Activated CD4-positive, alpha-beta T cell treated with anti-CD3 and anti-CD28 coated beads, Interleukin-2, amount 50 U/mL, for 16 hours (primary cell): ENCODE results near the gene PCDHGB5.
A peak's percentile ranks its signal among the peaks of the same experiment; 100 is the strongest.
"Not testable (repeated sequence)": the region's sequence is repeated elsewhere in the genome, so short reads cannot be mapped to it uniquely, and the experiment has no call there.

Experiments
- DNase-seq: peaks from one replicate; pipeline ENCODE4 v3.0.0-alpha.2; 2020

The PCDHGB5 gene

DNA sequence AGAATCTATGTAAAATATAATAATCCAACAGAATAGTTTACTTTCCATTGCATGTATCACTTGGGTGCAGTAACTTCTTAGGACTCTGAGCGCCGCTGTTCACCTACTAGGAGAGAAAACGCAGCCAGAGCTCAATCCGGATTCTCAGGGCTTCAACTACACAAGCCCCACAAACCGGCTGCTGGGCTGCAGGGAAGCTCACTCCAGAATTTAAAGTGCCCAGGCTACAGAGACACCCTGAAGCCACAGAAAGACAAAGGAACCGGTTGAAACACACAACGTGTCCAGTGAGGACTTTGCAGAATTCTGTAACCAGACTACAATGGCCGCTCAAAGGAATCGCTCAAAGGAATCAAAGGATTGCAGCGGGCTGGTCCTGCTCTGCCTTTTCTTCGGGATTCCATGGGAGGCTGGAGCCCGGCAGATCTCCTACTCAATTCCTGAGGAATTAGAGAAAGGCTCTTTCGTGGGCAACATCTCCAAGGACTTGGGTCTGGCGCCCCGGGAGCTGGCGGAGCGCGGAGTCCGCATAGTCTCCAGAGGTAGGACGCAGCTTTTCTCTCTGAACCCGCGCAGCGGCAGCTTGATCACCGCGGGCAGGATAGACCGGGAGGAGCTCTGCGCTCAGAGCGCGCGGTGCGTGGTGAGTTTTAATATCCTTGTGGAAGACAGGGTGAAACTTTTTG is 15.2 kb downstream of the PCDHGB5 start, which contains the start of gene PCDHGA10:
Gene PCDHGA10, plus strand, starts transcription at position 134 of the 686 bp plus-strand sequence. Its CDS starts 189 bp downstream, at position 323.
- DNase-seq: peak; percentile 57

DNA sequence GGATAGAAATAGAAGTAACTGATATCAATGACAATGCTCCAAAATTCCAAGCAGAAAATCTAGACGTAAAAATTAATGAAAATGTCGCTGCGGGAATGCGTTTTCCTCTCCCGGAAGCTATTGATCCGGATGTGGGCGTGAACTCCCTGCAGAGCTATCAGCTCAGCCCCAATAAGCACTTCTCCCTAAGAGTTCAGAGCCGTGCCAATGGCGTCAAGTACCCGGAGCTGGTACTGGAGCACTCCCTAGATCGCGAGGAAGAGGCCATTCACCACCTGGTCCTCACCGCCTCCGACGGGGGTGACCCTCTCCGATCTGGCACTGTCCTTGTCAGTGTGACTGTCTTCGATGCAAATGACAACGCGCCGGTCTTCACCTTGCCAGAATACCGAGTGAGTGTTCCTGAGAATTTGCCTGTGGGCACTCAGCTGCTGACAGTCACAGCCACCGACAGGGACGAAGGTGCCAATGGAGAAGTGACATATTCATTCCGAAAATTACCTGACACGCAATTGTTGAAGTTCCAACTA is 15.9 kb downstream of the PCDHGB5 start:
- no peak for DNase-seq

DNA sequence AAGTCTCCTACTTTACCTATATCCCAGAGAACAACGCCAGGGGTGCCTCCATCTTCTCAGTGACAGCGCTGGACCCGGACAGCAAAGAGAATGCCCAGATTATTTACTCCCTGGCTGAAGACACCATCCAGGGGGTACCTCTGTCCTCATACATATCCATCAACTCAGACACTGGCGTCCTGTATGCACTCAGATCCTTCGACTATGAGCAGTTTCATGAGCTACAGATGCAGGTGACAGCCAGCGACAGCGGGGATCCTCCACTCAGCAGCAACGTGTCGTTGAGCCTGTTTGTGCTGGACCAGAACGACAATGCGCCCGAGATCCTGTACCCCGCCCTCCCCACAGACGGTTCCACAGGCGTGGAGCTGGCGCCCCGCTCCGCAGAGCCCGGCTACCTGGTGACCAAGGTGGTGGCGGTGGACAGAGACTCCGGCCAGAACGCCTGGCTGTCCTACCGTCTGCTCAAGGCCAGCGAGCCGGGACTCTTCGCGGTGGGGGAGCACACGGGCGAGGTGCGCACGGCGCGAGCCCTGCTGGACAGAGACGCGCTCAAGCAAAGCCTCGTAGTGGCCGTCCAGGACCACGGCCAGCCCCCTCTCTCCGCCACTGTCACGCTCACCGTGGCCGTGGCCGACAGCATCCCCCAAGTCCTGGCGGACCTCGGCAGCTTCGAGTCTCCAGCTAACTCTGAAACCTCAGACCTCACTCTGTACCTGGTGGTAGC is 17.0 kb downstream of the PCDHGB5 start:
- DNase-seq: not testable (repeated sequence)

DNA sequence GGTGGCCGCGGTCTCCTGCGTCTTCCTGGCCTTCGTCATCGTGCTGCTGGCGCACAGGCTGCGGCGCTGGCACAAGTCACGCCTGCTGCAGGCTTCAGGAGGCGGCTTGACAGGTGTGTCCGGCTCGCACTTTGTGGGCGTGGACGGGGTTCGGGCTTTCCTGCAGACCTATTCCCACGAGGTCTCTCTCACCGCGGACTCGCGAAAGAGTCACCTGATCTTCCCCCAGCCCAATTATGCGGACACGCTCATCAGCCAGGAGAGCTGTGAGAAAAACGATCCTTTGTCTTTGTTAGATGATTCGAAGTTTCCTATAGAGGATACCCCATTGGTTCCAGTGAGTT is 17.5 kb downstream of the PCDHGB5 start:
- not testable (repeated sequence) for DNase-seq

DNA sequence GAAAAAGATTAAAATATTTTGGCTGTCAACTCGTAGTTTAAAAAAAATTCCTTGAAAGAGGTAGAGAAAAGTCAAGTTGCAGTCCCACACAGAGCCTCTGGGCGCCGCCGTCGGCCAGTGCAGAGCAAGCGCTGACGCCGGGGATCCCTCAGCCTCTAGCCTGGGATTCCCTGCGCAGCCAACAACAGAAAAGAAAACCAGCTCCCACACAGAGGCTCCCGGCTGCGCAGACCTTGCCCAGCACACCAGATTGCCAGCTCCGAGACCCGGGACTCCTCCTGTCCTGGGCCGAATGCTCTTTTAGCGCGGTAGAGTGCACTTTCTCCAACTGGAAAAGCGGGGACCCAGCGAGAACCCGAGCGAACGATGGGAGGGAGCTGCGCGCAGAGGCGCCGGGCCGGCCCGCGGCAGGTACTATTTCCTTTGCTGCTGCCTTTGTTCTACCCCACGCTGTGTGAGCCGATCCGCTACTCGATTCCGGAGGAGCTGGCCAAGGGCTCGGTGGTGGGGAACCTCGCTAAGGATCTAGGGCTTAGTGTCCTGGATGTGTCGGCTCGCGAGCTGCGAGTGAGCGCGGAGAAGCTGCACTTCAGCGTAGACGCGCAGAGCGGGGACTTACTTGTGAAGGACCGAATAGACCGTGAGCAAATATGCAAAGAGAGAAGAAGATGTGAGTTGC is 19.9 kb downstream of the PCDHGB5 start, which contains the start of gene PCDHGB7:
Gene PCDHGB7, plus strand, starts transcription at position 184 of the 679 bp plus-strand sequence. Its CDS starts 183 bp downstream, at position 367.
- DNase-seq: peak; percentile 54

DNA sequence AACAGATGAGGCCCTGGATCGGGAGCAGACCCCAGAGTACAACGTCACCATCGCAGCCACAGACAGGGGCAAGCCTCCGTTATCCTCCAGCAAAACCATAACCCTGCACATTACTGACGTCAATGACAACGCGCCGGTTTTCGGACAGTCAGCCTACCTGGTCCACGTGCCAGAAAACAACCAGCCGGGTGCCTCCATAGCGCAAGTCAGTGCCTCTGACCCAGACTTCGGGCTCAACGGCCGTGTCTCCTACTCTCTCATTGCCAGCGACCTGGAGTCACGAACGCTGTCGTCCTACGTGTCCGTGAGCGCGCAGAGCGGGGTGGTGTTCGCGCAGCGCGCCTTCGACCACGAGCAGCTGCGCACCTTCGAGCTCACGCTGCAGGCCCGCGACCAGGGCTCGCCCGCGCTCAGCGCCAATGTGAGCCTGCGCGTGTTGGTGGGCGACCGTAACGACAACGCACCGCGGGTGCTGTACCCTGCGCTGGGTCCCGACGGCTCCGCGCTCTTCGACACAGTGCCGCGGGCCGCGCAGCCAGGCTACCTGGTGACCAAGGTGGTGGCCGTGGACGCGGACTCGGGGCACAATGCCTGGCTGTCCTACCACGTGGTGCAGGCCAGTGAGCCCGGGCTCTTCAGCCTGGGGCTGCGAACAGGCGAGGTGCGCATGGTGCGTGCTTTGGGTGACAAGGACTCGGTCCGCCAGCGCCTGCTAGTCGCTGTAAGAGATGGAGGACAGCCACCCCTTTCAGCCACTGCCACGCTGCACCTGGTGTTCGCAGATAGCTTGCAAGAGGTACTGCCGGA is 21.5 kb downstream of the PCDHGB5 start:
- DNase-seq: no peak

DNA sequence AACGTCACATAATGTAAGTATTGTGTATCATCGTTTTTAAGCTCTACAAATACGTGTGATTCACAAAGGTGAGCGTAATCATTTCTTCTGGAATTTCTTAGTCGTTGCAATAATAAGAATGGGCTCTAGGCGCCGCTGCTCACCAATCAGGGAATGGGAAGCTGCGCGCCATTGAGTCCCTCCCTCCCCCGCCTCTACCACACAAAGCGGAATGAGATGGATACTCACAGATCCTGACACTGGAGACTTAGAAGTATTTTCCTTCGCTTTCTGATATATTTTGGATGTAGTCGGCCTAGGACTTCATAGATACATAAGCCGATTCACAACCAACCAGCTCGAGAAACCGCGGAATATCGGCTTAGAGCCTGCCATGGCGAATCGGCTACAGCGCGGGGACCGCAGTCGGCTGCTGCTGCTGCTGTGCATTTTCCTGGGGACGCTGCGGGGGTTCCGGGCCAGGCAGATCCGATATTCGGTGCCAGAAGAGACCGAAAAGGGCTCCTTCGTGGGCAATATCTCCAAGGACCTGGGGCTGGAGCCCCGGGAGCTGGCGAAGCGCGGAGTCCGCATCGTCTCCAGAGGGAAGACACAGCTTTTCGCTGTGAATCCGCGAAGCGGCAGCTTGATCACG is 23.2 kb downstream of the PCDHGB5 start, which contains the start of gene PCDHGA11:
Gene PCDHGA11, plus strand, starts transcription at position 197 of the 634 bp plus-strand sequence. Its CDS starts 177 bp downstream, at position 374.
- peak; percentile 53 for DNase-seq

DNA sequence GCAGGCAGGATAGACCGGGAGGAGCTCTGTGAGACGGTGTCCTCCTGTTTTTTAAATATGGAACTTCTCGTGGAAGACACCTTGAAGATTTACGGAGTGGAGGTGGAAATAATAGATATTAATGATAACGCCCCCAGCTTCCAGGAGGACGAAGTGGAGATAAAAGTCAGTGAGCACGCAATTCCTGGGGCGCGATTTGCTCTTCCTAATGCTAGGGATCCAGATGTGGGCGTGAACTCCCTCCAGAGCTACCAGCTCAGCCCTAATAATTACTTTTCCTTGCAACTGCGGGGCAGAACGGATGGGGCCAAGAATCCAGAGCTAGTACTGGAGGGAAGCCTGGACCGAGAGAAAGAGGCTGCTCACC is 23.7 kb downstream of the PCDHGB5 start:
- no peak for DNase-seq

DNA sequence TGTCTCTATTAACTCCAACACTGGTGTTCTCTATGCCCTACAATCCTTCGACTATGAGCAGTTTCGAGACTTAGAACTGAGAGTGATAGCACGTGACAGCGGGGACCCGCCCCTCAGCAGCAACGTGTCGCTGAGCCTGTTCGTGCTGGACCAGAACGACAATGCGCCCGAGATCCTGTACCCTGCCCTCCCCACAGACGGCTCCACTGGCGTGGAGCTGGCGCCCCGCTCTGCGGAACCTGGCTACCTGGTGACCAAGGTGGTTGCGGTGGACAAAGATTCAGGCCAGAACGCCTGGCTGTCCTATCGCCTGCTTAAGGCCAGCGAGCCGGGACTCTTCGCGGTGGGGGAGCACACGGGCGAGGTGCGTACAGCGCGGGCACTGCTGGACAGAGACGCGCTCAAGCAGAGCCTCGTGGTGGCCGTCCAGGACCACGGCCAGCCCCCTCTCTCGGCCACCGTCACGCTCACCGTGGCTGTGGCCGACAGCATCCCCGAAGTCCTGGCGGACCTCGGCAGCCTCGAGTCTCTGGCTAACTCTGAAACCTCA is 25.1 kb downstream of the PCDHGB5 start:
- no peak for DNase-seq

DNA sequence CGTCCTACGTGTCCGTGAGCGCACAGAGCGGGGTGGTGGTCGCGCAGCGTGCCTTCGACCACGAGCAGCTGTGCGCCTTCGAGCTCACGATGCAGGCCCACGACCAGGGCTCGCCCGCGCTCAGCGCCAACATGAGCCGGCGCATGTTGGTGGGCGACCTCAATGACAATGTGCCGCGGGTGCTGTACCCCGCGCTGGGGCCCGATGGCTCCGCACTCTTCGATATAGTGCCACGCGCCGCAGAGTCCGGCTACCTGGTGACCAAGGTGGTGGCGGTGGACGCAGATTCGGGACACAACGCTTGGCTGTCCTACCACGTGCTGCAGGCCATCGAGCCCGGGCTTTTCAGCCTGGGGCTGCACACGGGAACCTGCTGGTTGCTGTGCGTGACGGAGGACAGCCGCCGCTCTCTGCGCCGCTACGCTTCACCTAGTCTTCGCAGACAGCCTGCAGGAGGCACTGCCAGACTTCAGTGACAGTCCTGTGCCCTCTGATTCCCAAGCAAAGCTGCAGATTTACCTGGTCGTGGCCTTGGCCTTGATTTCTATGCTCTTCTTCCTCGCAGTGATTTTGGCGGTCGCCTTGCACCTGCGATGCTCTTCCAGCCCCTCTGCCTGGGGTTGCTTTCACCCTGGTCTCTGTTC is 30.2 kb downstream of the PCDHGB5 start:
- DNase-seq: no peak

DNA sequence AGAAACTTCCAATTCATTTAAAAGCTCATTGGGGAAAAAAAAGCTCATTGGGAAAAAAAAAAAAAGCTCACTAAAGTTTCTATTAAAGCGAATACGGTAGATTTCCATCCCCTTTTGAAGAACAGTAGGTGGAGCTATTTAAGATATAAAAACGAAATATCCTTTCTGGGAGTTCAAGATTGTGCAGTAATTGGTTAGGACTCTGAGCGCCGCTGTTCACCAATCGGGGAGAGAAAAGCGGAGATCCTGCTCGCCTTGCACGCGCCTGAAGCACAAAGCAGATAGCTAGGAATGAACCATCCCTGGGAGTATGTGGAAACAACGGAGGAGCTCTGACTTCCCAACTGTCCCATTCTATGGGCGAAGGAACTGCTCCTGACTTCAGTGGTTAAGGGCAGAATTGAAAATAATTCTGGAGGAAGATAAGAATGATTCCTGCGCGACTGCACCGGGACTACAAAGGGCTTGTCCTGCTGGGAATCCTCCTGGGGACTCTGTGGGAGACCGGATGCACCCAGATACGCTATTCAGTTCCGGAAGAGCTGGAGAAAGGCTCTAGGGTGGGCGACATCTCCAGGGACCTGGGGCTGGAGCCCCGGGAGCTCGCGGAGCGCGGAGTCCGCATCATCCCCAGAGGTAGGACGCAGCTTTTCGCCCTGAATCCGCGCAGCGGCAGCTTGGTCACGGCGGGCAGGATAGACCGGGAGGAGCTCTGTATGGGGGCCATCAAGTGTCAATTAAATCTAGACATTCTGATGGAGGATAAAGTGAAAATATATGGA is 32.8 kb downstream of the PCDHGB5 start, which contains the start of gene PCDHGA12:
Gene PCDHGA12, plus strand, starts transcription at position 176 of the 782 bp plus-strand sequence. Its CDS starts 253 bp downstream, at position 429.
- peak; percentile 37 for DNase-seq

DNA sequence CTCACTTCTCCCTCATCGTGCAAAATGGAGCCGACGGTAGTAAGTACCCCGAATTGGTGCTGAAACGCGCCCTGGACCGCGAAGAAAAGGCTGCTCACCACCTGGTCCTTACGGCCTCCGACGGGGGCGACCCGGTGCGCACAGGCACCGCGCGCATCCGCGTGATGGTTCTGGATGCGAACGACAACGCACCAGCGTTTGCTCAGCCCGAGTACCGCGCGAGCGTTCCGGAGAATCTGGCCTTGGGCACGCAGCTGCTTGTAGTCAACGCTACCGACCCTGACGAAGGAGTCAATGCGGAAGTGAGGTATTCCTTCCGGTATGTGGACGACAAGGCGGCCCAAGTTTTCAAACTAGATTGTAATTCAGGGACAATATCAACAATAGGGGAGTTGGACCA is 33.5 kb downstream of the PCDHGB5 start:
- DNase-seq: no peak

DNA sequence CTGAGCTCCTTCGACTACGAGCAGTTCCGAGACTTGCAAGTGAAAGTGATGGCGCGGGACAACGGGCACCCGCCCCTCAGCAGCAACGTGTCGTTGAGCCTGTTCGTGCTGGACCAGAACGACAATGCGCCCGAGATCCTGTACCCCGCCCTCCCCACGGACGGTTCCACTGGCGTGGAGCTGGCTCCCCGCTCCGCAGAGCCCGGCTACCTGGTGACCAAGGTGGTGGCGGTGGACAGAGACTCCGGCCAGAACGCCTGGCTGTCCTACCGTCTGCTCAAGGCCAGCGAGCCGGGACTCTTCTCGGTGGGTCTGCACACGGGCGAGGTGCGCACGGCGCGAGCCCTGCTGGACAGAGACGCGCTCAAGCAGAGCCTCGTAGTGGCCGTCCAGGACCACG is 34.6 kb downstream of the PCDHGB5 start:
- not testable (repeated sequence) for DNase-seq

DNA sequence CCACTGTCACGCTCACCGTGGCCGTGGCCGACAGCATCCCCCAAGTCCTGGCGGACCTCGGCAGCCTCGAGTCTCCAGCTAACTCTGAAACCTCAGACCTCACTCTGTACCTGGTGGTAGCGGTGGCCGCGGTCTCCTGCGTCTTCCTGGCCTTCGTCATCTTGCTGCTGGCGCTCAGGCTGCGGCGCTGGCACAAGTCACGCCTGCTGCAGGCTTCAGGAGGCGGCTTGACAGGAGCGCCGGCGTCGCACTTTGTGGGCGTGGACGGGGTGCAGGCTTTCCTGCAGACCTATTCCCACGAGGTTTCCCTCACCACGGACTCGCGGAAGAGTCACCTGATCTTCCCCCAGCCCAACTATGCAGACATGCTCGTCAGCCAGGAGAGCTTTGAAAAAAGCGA is 35.0 kb downstream of the PCDHGB5 start:
- DNase-seq: not testable (repeated sequence)

DNA sequence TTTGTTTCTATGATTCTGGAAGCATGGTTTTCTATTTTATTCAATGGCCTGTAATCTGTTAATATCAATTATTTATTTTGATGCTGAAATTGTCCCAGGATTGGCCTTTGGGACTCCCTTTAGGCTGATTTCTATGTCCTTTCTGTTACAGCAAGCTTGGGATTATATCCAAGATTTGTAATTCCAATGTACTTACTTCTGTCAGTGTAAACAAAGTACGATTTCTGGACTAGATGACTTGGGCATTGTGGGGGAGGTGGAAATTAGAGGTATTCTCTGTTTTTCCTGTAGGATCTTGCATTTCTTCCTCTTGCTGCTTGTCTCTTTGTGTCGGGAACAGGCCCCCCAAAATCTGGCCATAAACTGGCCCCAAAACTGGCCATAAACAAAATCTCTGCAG is 36.3 kb downstream of the PCDHGB5 start:
- DNase-seq: no peak

DNA sequence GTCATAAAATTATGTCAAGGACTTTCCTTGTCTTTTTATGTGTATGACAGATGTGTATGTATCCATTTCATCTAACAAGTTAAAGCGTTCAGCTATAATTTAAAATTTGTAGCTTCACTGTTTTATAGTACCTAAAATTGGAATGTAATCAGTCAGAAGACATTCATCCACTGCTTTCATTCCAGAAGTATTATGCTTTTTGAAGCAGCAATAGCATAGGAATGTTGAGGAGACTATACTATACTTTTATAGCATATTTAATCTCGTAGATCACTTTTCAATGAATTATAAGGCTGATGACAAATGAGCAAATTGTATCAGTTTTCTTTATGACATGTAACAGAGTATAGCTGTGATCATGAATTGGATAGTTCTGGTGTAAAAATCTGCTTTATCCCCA is 39.5 kb downstream of the PCDHGB5 start:
- DNase-seq: no peak

DNA sequence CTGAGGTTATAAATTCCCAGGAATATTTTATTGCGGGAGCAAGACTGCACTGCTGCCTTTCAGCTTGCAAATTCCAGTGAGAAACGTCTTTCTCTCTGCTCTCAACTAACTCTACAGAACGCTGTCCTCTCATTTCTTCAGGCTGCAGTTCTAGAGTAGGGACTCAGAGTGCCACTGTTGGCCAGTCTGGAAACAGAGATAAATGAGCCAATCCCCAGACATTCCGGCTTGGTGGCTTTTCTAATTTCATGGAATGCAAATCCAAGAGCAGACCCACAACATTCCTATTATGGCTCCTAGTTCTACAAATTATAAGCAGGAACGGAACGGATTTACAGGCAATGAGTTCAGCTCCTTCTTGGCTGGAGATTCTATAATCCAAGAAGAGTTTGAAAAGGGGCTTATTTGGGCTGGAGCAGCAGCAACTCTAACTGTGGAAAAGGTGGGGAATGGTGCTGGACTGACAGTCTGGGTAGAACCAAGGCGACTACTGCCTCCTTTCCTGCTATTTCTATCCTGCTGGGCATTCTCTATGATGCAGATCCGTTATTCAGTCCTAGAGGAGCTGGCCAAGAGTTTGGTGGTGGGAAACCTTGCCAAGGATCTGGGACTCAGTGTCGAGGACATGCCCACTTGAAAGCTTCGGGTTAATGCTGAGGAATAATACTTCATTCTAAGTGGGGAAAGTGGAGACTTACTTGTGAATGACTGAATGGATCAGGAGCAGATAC is 41.8 kb downstream of the PCDHGB5 start:
- DNase-seq: no peak

DNA sequence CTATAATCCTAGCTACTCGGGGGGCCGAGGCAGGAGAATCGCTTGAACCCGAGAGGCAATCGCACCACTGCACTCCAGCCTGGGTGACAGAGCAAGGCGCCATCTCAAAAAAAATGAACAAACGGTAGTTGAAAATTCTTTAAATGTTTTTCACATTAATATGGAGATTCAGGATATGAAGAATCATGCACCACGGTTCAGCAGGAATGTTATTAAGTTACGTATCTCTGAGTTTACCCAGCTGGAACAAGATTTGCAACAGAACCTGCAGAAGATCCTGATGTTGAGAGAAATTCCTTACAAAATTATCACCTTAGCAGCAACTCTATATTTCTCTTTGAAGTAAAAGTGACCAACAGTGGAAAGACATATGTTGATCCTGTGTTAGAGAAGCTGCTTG is 42.6 kb downstream of the PCDHGB5 start:
- DNase-seq: no peak

DNA sequence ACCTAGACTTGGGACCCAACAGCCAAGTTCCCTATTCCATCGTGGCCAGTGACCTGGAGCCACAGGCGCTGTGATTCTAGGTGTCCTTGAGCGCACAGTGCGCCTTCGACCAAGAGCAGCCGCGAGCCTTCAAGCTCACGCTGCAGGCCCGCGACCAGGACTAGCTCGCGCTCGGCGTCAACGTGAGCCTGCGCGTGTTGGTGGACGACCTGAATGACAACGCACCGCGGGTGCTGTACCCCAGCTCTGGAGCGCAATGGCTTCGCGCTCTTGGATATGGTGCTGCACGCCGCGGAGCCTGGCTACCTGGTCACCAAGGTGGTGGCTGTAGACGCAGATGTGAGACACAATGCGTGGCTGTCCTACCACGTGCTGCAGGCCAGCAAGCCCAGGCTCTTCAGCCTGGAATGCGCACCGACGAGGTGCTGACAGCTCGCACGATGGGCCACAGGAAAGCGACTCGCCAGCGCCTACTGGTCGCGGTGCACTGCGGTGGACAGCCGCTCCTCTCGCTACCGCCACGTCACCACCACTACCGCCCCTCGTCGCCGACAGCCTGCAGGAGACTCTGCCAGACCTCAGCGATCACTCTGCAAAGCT is 43.9 kb downstream of the PCDHGB5 start:
- no peak for DNase-seq
